CMK (cell line): Measurements from ENCODE around the gene TMIGD2.
A peak's percentile ranks its signal among the peaks of the same experiment; 100 is the strongest.
"Not testable (repeated sequence)": the region's sequence is repeated elsewhere in the genome, so short reads cannot be mapped to it uniquely, and the experiment has no call there.

Source experiments
- DNase-seq: peaks from one replicate; pipeline ENCODE4 v3.0.0-alpha.2; 2010; ENCODE audit warnings: low read depth

The TMIGD2 gene

GRCh38 chr19:4266253-4267000, 35.8 kb downstream of the TMIGD2 start:
- DNase-seq: no peak

GRCh38 chr19:4264812-4265211, 37.4 kb downstream of the TMIGD2 start:
- DNase-seq: no peak

DNA sequence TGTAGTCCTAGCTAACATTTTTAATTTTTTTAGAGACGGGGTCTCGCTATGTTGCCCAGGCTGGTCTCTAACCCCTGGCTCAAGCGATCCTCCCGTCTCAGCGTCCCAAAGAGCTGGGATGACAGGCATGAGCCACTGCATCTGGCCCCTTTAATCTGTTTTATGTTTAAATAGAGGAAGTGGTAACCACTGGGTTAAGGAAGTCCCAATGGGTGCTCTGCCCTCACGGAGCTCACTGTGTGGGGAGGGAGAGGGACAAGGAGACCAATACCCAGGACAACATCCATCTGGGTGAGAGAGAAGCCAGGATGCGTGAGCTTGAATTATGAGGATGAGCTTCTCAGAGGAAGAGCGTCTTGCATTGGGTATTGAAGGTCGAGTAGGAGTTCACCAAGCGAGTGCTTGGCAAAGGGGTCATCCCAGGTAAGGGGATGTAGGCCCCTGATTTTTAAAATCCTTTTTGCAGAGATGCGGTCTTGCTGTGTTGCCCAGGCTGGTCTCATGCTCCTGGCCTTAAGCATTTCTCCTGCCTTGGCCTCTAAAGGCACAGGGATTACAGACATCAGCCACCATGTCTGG, 41.5 kb downstream of the TMIGD2 start:
- no peak for DNase-seq

- DNase-seq: no peak
These were observed 44.0 kb downstream of the TMIGD2 start for GRCh38 chr19:4258181-4258580.

- DNase-seq: no peak
These were observed 45.2 kb downstream of the TMIGD2 start for GRCh38 chr19:4257025-4257424.

GRCh38 chr19:4256563-4256962, 45.6 kb downstream of the TMIGD2 start:
- DNase-seq: no peak

DNA sequence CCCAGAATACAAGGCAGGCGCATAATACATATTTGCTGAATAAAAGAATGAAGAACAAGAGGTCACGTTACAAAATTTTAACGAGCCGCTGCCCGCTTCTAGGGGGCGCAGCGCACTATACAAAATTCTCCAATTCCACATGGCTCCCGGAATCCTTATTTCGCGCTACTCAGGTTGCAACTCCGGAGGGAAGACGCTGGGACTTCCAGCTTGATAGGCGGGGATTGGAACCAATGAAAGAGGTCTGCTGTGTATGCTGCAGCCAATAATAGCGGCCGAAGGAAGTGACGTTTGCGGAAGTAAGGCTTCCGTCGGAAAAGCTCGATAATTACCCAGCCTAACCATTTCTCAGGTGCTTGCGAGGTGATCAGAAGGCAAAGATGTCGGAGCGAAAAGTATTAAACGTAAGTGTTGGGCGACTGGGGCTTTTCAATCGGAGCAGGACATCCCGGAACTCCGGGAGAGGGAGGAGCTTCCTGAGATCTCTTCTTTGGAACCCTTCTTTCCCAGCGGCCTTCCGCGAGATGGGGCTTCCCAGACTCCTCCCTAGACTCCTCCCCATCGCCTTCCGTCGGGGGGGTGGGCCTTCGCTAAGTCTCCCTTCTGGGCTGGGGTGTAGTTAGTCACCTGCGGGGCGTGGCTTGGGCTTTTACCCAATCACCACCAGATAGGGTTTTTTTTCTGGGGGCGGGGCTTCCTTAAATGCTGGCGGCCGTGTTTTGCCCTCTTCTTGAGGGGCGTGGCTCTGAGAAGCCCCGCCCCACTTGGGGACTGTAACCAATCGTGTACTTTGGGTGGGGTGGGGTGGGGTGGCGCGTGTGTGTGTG, 55.2 kb downstream of the TMIGD2 start, which contains the start of gene YJU2:
Gene YJU2 (plus strand): TSS at position 314 of the 827 bp plus-strand sequence. CDS start 67 bp downstream, at position 381.
- DNase-seq: peak; percentile 97

GRCh38 chr19:4245938-4246337, 56.3 kb downstream of the TMIGD2 start:
- not testable (repeated sequence) for DNase-seq
